Liver (tissue), 3 donors: ENCODE measurements around the gene CCDC136.

Experiments
- CTCF ChIP-seq: fragments of 150-350 bp; IDR thresholded peaks from 2 replicates; pipeline ENCODE4 v1.5.1; 2017; ENCODE audit warnings: improper control_type of control experiment, low read depth, low read length; ENCODE audit not compliant: missing input control
- FOXA2 ChIP-seq: IDR thresholded peaks from 2 replicates; pipeline ENCODE4 v1.6.1; 2016; ENCODE audit warnings: antibody characterized with exemption
- GABPA ChIP-seq, 2 donors: IDR thresholded peaks in 1 of 2; conservative IDR thresholded peaks in 1 of 2; 2 replicates each; pipeline ENCODE4 v1.6.1; 2016; ENCODE audit warnings: antibody characterized with exemption in 2 of 2, mild to moderate bottlenecking in 1 of 2, moderate library complexity in 1 of 2
- SP1 ChIP-seq: IDR thresholded peaks from 2 replicates; pipeline ENCODE4 v1.6.1; 2018; ENCODE audit warnings: antibody characterized with exemption, mild to moderate bottlenecking
- TAF1 ChIP-seq: conservative IDR thresholded peaks from 2 replicates; pipeline ENCODE4 v1.6.1; 2016; ENCODE audit warnings: antibody characterized with exemption, mild to moderate bottlenecking
- TF ChIP-seq, protein P1 (sequence below): IDR thresholded peaks from 2 replicates; pipeline ENCODE4 v1.6.1; 2016; ENCODE audit warnings: antibody characterized with exemption, mild to moderate bottlenecking
- donor health status: healthy.
- donor health status: healthy.

GRCh38 chr7:128757203-128757602 lies 34.6 kb upstream of the CCDC136 start:
- no peak for TF ChIP-seq GABPA (IDR thresholded peaks at IDR 0.05 in 1 of 2, conservative IDR thresholded peaks at IDR 0.05 in 1 of 2)
- TF ChIP-seq, protein P1, sequence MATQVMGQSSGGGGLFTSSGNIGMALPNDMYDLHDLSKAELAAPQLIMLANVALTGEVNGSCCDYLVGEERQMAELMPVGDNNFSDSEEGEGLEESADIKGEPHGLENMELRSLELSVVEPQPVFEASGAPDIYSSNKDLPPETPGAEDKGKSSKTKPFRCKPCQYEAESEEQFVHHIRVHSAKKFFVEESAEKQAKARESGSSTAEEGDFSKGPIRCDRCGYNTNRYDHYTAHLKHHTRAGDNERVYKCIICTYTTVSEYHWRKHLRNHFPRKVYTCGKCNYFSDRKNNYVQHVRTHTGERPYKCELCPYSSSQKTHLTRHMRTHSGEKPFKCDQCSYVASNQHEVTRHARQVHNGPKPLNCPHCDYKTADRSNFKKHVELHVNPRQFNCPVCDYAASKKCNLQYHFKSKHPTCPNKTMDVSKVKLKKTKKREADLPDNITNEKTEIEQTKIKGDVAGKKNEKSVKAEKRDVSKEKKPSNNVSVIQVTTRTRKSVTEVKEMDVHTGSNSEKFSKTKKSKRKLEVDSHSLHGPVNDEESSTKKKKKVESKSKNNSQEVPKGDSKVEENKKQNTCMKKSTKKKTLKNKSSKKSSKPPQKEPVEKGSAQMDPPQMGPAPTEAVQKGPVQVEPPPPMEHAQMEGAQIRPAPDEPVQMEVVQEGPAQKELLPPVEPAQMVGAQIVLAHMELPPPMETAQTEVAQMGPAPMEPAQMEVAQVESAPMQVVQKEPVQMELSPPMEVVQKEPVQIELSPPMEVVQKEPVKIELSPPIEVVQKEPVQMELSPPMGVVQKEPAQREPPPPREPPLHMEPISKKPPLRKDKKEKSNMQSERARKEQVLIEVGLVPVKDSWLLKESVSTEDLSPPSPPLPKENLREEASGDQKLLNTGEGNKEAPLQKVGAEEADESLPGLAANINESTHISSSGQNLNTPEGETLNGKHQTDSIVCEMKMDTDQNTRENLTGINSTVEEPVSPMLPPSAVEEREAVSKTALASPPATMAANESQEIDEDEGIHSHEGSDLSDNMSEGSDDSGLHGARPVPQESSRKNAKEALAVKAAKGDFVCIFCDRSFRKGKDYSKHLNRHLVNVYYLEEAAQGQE, result no peak
- TF ChIP-seq CTCF, result no peak
- no peak for TF ChIP-seq SP1
- TF ChIP-seq FOXA2, result no peak
- TF ChIP-seq TAF1, result no peak
